K562 (cell line): Measurements from ENCODE around the gene CRACR2B. TPM values are rescaled to one million over a fixed set of nuclear protein-coding genes. Genes with fewer than 3 reads are reported as not detected.

Experiments
- CREM ChIP-seq: IDR thresholded peaks from 2 replicates; pipeline ENCODE4 v1.6.1; 2014; ENCODE audit warnings: antibody characterized with exemption, low read depth
- ESRRA ChIP-seq: fragments of 450-650 bp; IDR thresholded peaks from 2 replicates; pipeline ENCODE4 v1.6.1; 2014; ENCODE audit warnings: low read depth, mild to moderate bottlenecking, moderate library complexity, borderline replicate concordance
- HDAC1 ChIP-seq, 2 experiments: fragments of 450-650 bp; IDR thresholded peaks; 2 replicates each; pipeline ENCODE4 v1.6.1; 2016 to 2017; ENCODE audit warnings: inconsistent platforms in 1 of 2, mild to moderate bottlenecking in 1 of 2, moderate library complexity in 1 of 2
- HNRNPL ChIP-seq: fragments of 200-400 bp; formaldehyde crosslinking; IDR thresholded peaks from 2 replicates; pipeline ENCODE4 v1.6.1; 2017; ENCODE audit warnings: low read depth, mild to moderate bottlenecking, low read length
- HOXB6 ChIP-seq: fragments of 250-450 bp; sonication (Bioruptor Pico); IDR thresholded peaks from 2 replicates; pipeline ENCODE4 v1.5.1; 2022; ENCODE audit warnings: mild to moderate bottlenecking, borderline replicate concordance
- ILK ChIP-seq: fragments of 450-650 bp; IDR thresholded peaks from 2 replicates; pipeline ENCODE4 v1.6.1; 2016; ENCODE audit warnings: missing genetic modification characterization, low read depth, mild to moderate bottlenecking, missing compliant biosample characterization, moderate library complexity, borderline replicate concordance
- MTA1 ChIP-seq: fragments of 450-650 bp; IDR thresholded peaks from 2 replicates; pipeline ENCODE4 v1.6.1; 2017; ENCODE audit warnings: borderline replicate concordance
- RAD51 ChIP-seq: fragments of 450-650 bp; IDR thresholded peaks from 2 replicates; pipeline ENCODE4 v1.7.1; 2016; ENCODE audit warnings: low read depth, mild to moderate bottlenecking, borderline replicate concordance
- ZBTB7A ChIP-seq: IDR thresholded peaks from 2 replicates; pipeline ENCODE4 v1.6.1; 2011; ENCODE audit warnings: low read depth, mild to moderate bottlenecking, low read length, moderate library complexity, borderline replicate concordance; ENCODE audit not compliant: control insufficient read depth
- ZNF586 ChIP-seq: fragments of 450-650 bp; formaldehyde crosslinking; conservative IDR thresholded peaks from 2 replicates; pipeline ENCODE4 v1.4.0; 2020; ENCODE audit warnings: mild to moderate bottlenecking, moderate library complexity
- polyA plus RNA-seq, 8 experiments: library from polyadenylated mRNA; depleted of rRNA in 4 of 8; stranded (reverse) in 5 of 8; unstranded in 3 of 8; fragments of >200 nt; fragmentation: Nextera tagmentation in 2 of 8; fragmentation: Illumina TruSeq in 1 of 8; extraction: Ambion mirVana in 2 of 8; extraction: Trizol in 1 of 8; gene quantifications; 2 replicates each; pipeline versions ENCODE4 v1.2.1 to v1.2.3, GENCODE V29; 2011 to 2014; ENCODE audit warnings: inconsistent platforms in 1 of 8, missing spikeins in 1 of 8
- total RNA-seq, 7 experiments: library from RNA; depleted of rRNA in 6 of 7; stranded (reverse); fragments of >200 nt in 6 of 7; fragmentation: Illumina TruSeq in 2 of 7; extraction: Trizol in 2 of 7; gene quantifications; 2 replicates each; pipeline versions ENCODE4 v1.2.1 to v1.2.3, GENCODE V29; 2011 to 2021; ENCODE audit warnings: low replicate concordance in 1 of 7
- TF ChIP-seq, protein P1 (sequence below): sonication (generic); formaldehyde crosslinking; IDR thresholded peaks from 2 replicates; pipeline ENCODE4 v1.8.0; 2022; ENCODE audit warnings: missing genetic modification reagents, mild to moderate bottlenecking, borderline replicate concordance
- TF ChIP-seq, protein P2 (sequence below): fragments of 200-800 bp; sonication (Bioruptor generic); IDR thresholded peaks from 2 replicates; pipeline ENCODE4 v1.6.1; 2017; ENCODE audit warnings: missing genetic modification characterization, missing compliant biosample characterization
- TF ChIP-seq, protein P3 (sequence below), 3 experiments: fragments of 200-800 bp in 1 of 3; fragments of 250-450 bp in 1 of 3; fragments of 450-650 bp in 1 of 3; sonication (Bioruptor Pico) in 1 of 3; sonication (Bioruptor generic) in 1 of 3; formaldehyde crosslinking in 1 of 3; IDR thresholded peaks; 2 replicates each; pipeline versions ENCODE4 v1.6.1 to v1.8.0; 2016 to 2022; ENCODE audit warnings: mild to moderate bottlenecking in 2 of 3, missing genetic modification characterization in 2 of 3, missing compliant biosample characterization in 1 of 3, moderate library complexity in 1 of 3
- TF ChIP-seq, protein P4 (sequence below): fragments of 250-450 bp; sonication (Bioruptor Pico); IDR thresholded peaks from 2 replicates; pipeline ENCODE4 v1.8.0; 2022; ENCODE audit warnings: inconsistent platforms, mild to moderate bottlenecking, moderate library complexity, borderline replicate concordance
- TF ChIP-seq, protein P5 (sequence below): fragments of 250-450 bp; sonication (Bioruptor Pico); IDR thresholded peaks from 2 replicates; pipeline ENCODE4 v1.4.0; 2020; ENCODE audit warnings: mild to moderate bottlenecking

CRACR2B gene
- total and polyA plus RNA-seq, 9 of the 15 experiments (the other 6 are each of a cell fraction or from before 2014, with no cell fraction given), result 0.10 to 51.0 (median 6.0) TPM

DNA sequence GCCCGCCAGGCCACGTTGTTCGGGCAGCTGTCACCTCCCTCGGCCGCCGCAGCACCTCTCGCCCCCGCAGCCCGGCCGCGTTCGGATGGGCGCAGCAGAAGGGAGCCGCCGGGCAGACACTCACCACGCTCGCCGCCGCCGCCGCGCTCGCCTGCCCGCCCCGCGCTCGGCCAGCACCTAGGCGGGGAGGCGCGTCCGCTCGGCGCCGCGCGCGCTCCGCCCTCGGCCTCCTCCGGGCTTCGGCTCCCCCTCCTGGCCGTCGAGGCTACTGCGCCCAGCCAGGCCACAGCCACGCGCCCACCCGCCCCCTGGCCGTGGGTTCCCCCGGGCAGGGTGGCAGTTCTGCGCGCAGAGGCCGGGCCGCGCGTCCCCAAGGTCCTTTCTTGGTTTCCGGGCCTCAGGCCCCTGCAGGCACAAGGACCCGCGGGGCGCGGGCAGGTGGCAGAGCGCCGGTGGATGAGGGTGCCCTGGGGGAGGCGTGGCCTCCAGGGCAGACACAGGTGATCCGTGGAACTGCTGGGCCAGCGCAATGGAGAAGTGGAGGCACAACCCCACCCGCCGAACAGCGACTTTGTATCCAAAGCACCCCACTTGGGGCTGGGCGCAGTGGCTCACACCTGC, 29.5 kb upstream of the CRACR2B start, which contains the start of gene SLC25A22 (continued):
- TF ChIP-seq, protein P1, sequence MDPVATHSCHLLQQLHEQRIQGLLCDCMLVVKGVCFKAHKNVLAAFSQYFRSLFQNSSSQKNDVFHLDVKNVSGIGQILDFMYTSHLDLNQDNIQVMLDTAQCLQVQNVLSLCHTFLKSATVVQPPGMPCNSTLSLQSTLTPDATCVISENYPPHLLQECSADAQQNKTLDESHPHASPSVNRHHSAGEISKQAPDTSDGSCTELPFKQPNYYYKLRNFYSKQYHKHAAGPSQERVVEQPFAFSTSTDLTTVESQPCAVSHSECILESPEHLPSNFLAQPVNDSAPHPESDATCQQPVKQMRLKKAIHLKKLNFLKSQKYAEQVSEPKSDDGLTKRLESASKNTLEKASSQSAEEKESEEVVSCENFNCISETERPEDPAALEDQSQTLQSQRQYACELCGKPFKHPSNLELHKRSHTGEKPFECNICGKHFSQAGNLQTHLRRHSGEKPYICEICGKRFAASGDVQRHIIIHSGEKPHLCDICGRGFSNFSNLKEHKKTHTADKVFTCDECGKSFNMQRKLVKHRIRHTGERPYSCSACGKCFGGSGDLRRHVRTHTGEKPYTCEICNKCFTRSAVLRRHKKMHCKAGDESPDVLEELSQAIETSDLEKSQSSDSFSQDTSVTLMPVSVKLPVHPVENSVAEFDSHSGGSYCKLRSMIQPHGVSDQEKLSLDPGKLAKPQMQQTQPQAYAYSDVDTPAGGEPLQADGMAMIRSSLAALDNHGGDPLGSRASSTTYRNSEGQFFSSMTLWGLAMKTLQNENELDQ (CRISPR knock-in tag), result no peak
- TF ChIP-seq ILK (tag) (no peak), HNRNPL (peak; percentile 89), HOXB6 (CRISPR knock-in tag) (no peak), HDAC1 (IDR thresholded peaks at IDR 0.05) (peak in 1 of 2 experiments; percentile 55; a peak in 2 of 4 replicates), ZBTB7A (peak; percentile 93; the same call in 1 of the 2 replicates), MTA1 (0 out of 2 replicates have a peak, but pooled peaks have one; percentile 26), ZNF586 (CRISPR knock-in tag) (no peak), CREM (peak; percentile 13; the same call in 1 of the 2 replicates), ESRRA (no peak), RAD51 (no peak)
- TF ChIP-seq, protein P2, sequence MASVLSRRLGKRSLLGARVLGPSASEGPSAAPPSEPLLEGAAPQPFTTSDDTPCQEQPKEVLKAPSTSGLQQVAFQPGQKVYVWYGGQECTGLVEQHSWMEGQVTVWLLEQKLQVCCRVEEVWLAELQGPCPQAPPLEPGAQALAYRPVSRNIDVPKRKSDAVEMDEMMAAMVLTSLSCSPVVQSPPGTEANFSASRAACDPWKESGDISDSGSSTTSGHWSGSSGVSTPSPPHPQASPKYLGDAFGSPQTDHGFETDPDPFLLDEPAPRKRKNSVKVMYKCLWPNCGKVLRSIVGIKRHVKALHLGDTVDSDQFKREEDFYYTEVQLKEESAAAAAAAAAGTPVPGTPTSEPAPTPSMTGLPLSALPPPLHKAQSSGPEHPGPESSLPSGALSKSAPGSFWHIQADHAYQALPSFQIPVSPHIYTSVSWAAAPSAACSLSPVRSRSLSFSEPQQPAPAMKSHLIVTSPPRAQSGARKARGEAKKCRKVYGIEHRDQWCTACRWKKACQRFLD (CRISPR knock-in tag), result peak; percentile 68; the same call in 1 of the 2 replicates
- TF ChIP-seq, protein P3, sequence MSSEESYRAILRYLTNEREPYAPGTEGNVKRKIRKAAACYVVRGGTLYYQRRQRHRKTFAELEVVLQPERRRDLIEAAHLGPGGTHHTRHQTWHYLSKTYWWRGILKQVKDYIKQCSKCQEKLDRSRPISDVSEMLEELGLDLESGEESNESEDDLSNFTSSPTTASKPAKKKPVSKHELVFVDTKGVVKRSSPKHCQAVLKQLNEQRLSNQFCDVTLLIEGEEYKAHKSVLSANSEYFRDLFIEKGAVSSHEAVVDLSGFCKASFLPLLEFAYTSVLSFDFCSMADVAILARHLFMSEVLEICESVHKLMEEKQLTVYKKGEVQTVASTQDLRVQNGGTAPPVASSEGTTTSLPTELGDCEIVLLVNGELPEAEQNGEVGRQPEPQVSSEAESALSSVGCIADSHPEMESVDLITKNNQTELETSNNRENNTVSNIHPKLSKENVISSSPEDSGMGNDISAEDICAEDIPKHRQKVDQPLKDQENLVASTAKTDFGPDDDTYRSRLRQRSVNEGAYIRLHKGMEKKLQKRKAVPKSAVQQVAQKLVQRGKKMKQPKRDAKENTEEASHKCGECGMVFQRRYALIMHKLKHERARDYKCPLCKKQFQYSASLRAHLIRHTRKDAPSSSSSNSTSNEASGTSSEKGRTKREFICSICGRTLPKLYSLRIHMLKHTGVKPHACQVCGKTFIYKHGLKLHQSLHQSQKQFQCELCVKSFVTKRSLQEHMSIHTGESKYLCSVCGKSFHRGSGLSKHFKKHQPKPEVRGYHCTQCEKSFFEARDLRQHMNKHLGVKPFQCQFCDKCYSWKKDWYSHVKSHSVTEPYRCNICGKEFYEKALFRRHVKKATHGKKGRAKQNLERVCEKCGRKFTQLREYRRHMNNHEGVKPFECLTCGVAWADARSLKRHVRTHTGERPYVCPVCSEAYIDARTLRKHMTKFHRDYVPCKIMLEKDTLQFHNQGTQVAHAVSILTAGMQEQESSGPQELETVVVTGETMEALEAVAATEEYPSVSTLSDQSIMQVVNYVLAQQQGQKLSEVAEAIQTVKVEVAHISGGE (CRISPR knock-in tag; IDR thresholded peaks at IDR 0.05), result peak in 1 of 3 experiments; percentile 64; a peak in 1 of 6 replicates
- TF ChIP-seq, protein P4, sequence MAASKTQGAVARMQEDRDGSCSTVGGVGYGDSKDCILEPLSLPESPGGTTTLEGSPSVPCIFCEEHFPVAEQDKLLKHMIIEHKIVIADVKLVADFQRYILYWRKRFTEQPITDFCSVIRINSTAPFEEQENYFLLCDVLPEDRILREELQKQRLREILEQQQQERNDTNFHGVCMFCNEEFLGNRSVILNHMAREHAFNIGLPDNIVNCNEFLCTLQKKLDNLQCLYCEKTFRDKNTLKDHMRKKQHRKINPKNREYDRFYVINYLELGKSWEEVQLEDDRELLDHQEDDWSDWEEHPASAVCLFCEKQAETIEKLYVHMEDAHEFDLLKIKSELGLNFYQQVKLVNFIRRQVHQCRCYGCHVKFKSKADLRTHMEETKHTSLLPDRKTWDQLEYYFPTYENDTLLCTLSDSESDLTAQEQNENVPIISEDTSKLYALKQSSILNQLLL, result no peak
- TF ChIP-seq, protein P5, sequence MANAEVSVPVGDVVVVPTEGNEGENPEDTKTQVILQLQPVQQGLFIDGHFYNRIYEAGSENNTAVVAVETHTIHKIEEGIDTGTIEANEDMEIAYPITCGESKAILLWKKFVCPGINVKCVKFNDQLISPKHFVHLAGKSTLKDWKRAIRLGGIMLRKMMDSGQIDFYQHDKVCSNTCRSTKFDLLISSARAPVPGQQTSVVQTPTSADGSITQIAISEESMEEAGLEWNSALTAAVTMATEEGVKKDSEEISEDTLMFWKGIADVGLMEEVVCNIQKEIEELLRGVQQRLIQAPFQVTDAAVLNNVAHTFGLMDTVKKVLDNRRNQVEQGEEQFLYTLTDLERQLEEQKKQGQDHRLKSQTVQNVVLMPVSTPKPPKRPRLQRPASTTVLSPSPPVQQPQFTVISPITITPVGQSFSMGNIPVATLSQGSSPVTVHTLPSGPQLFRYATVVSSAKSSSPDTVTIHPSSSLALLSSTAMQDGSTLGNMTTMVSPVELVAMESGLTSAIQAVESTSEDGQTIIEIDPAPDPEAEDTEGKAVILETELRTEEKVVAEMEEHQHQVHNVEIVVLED (CRISPR knock-in tag), result peak; percentile 66; the same call in 1 of the 2 replicates
